RPMI8226 (cell line): ENCODE measurements around the gene REELD1.

Experiments used
- DNase-seq: peaks from one replicate; pipeline ENCODE4 v3.0.0-alpha.2; 2015

REELD1 gene

GRCh38 chr4:146271466-146271865 lies 57.1 kb downstream of the REELD1 start:
- DNase-seq = no peak

- DNase-seq = no peak
Measured at GRCh38 chr4:146273204-146273901, 59.0 kb downstream of the REELD1 start.

DNA sequence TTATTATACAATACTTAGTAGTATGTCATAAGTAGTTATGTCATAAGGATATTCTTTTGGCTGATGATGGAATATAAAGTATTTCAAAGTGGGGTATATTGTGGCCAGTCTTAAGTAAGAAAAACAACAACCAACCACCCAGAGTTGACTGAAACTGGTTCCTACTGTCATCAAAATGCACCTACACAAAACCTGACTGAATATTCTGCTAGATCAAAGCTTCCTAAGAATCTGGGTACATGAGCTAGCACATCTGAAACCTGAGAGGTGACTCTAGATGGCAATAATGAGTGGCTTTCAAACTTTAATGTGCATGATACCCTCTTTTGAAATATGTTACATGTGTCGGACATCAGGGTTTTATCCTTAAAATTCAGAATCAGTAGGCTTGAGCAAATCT lies 60.4 kb downstream of the REELD1 start:
- no peak for DNase-seq

DNA sequence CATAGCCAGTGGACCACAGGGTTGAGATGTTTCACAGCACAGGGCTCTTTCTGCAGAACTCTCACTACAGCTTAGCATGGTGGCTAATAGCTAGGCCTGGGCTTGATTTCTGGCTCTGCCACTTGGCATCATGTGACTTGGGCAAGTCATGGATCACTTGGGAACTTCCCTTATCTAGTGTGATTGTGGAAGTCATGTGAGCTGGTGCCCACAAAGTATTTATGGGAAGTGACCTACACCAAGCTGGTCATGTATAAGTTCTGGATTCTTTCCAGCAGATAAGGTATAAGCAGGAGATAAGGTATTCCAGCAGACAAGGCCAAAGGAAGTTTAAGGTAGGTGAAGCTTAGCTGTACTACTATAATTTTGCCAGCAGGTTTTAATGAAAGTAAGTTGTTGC lies 61.0 kb downstream of the REELD1 start:
- no peak for DNase-seq

DNA sequence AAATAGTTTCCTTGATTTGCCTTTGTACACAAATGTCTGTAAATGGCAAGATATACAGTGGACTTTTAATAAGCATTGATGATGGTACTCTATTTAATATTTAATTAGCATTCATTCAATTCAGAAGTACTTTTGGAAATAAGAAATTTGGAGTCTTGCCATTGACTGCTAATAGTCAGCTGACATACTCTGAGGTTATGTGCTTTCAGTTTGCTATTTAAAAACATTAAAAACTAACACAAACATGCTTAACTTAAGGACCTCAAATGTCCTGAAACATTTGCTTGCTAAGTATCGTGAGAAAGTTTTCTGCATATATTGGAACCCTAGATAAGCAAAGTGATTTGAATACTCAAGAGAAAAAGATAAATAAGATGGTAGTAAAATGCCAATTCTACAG lies 64.6 kb downstream of the REELD1 start:
- DNase-seq = no peak
